NK-92 treated with Interleukin-12 subunit alpha and Interleukin-12 subunit beta, amount 100 ng/mL, for 24 hours (cell line): ENCODE measurements around the gene ENOSF1.
A peak's percentile ranks its signal among the peaks of the same experiment; 100 is the strongest.
"Not testable (repeated sequence)": the region's sequence is repeated elsewhere in the genome, so short reads cannot be mapped to it uniquely, and the experiment has no call there.

Experiments
- DNase-seq: peaks from one replicate; lab custom pipeline; 2025; lab: John Stamatoyannopoulos, UW

ENOSF1 gene, protein sequence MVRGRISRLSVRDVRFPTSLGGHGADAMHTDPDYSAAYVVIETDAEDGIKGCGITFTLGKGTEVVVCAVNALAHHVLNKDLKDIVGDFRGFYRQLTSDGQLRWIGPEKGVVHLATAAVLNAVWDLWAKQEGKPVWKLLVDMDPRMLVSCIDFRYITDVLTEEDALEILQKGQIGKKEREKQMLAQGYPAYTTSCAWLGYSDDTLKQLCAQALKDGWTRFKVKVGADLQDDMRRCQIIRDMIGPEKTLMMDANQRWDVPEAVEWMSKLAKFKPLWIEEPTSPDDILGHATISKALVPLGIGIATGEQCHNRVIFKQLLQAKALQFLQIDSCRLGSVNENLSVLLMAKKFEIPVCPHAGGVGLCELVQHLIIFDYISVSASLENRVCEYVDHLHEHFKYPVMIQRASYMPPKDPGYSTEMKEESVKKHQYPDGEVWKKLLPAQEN

DNA sequence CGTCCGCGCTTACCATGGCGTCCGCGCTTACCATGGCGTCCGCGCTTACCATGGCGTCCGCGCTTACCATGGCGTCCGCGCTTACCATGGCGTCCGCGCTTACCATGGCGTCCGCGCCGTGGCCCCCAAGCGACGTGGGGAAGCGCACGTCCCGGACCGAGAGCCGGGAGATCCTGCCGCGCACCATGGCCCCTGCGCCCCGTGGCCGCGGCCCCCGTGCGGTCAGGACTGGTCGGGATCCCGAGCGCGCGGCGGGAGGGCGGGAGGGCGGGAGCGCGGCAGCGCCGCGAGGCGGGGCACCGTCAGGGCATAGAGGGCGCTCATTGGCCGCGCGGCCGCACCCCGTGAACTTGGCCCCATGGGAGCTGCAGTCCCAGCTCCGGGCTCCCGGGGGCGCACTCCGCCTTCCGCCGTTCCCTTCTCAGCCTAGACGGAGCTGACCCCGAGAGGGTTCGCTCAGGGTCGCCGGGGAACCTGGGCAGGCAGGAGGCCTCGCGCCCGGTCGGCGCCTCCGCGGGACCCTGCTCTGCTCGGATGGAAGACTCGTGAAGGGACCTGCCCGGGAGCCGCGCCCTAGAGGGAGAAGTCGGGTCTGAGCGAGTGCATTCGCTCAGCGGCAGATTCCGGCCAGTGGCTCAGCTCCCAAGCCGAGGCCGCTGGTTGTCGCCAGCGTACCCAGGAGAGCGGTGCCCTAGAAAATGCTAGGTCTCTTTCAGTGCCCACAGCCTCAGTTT is at the start of gene ENOSF1:
TSS of gene ENOSF1 (minus strand) at position 230 of the 734 bp plus-strand sequence. CDS start at position 187, 43 bp downstream.
- peak; percentile 72 for DNase-seq

DNA sequence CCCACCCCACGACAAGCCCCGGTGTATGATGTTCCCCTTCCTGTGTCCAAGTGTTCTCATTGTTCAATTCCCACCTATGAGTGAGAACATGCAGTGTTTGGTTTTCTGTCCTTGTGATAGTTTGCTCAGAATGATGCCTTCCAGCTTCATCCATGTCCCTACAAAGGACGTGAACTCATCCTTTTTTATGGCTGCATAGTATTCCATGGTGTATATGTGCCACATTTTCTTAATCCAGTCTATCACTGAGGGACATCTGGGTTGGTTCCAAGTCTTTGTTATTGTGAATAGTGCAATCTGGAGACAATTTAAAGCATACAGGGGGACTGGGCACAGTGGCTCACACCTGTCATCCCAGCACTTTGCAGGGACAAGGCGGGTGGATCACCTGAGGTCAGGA is 47.4 kb upstream of the ENOSF1 start:
- not testable (repeated sequence) for DNase-seq

DNA sequence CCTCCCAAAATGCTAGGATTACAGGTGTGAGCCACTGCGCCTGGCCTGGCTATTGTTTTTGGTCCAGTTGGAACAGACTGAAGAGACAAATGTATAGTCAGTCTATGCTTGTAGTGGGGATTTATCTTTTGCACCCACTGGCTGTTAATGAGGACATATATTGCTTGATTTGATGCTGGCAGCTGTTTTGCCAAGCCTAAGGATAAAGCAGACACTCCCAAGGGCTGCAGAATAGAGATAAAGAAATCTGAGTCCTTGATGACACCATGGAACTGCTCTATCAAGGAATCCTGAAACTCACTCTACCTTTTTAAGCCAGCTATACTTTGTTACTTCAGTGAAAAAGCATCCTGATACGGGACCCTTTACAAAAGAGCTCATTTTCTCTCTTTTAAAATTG is 43.1 kb upstream of the ENOSF1 start:
- no peak for DNase-seq

DNA sequence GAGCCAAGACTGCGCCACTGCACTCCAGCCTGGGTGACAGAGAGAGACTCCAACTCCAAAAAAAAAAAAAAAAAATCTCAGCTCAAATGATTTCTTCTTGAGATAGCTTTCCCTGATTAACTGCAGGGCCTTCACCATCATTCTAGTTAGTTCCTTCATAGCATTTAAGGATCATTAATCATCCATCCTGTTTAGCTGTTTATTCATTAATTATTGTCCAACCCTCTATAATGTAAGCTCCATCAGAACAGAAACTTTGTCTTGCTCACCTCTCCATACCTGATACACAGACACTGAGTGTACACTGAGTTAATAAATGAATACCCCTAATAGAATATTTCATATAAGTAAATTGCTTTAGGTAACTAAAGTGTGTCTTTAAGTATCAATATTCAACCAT is 42.2 kb upstream of the ENOSF1 start:
- no peak for DNase-seq

DNA sequence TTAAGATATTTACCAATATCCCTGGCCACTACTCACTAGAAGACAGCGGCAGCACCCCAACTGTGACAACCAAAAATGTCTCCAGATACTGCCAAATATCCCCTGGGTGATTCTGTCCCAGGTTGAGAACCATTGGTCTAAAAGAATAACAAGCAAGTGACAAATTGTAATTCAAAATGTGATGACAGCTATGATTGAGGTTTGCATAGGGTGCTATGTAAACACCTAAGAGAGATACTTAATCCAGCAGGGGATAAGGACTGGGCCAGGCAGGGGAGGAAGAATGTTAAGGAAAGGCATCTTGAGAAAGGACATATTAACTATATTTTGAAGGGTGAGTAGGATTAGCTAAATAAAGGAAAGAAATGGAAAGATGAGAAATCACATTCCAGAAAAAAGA is 38.0 kb upstream of the ENOSF1 start:
- DNase-seq: no peak

DNA sequence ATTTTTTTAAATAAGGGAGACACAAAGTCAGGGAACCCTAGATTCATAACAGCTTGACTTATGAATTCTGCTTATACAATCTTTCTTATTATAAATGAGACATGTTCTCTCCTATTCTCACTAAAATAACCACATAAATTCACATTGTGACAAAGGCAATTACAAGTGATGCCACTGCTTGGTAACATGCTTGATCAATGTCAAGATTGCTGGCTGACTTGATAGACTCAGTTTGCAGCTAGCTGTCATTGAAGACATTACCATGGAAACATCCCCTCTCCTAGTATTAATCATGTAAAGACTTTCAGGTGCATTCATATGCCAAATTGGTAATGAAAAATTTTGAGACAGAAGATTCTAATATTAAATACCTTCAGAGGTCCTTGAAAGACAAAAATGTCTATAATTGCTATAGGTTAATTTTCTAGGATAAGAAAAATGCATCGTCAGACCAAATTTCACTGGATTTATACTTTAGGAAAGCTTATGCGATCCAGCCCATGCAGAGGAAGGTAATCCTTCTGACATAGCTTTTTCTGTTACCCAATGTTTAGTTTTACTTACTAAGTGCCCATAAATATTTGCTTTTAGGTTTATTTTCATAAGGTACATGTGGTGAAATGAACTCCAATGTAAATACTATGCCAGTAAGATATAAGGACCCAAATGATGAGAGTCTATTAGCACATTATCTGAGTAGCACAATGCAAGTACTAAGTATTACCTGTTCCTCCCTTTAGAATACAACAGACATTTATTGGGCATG is 32.6 kb upstream of the ENOSF1 start:
- no peak for DNase-seq

DNA sequence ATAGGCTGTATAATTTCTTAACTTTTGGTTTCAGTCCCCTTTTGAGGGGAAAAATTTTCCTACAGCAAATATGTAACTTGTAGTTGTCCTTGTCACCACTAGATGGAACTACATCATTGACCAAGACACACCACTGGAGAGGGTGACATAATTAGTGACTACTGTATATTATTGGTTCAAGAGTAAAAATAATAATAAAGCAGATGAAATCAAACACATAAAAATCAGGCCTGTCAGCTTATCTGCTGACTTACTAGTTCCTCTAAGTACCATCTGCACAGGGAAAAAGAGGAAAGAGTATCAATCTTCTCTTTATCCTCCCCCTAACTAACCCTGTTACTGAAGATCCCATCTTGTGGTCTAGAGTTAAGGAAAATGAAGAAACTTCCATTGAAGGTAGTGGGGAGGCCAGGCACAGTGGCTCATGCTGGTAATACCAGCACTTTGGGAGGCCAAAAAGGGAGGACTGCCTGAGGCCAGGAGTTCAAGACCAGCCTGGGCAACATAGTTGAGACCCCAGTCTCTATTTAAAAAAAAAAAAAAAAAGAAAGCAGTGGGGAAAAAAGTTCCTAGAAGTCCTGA is 29.6 kb upstream of the ENOSF1 start:
- DNase-seq: no peak

DNA sequence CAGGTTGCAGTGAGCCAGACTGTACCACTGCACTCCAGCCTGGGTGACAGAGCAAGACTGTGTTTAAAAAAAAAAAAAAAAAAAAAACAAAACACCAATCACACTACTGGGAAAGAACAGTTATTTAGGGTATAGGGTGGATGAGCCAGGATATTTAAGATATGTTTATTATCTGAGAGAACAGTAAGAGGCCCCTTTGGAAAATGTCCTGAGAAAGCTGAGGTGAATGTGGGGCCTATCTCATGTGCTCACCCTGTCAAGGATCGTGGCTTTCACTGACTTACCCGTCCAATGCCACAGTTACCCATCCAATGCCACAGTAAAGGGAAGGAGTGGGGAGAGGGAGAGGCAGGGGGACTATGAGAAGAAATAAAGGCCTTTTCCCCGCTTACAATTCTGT is 19.9 kb upstream of the ENOSF1 start:
- DNase-seq: no peak

DNA sequence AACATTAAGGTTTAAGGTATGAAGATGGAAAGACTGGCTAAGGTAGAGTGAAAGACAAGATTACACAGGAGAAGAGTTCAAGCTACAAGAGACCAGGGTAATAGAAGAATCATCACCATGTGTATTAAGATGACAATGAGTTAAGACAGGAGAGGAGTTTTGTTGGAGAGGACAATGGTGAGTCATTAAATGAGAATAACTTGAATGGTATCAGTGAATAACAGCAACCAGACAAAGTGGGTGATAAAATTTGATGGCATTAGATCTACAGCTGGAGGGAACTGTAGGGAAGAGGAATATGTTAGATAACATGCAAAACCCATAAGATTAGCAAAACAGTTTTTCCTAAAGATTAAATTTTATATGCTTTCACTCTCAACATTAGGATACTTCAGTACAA is 18.8 kb upstream of the ENOSF1 start:
- no peak for DNase-seq

DNA sequence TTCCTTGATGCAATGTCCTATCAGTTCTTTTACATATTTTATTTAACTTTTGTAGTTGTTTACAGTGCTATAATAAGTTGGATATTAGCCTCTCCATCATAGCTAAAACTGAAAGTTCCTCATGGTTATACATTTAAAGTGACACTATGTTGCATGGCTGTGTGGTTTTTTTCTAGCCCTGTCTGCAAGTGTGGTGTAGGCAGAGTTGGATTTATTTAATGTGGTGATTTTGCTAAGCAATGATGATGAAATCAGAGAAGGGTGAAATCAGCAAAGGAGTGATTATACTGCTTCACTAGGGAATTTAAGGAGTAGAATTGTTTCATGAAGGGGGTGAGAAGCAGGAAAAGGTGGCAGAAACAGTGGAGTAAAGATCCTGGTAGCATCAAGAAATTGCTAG is 18.3 kb upstream of the ENOSF1 start:
- DNase-seq: no peak

DNA sequence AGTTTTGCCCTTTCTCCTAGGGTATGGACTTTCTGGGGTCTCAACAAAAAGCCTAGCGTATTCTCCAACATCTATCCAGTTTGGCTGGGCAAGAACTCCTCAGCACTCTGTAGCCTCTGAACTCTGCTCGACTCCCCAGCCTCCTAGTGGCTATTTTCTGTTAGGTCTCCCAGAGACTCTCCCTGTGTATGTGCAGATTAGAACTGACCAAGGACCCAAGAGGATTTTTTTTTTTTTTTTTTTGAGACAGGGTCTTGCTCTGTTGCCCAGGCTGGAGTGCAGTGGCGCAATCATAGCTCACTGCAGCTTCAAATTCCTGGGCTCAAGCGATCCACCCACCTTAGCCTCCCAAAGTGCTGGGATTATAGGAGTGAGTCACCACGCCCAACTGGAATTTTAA is 17.7 kb upstream of the ENOSF1 start:
- DNase-seq: not testable (repeated sequence)

DNA sequence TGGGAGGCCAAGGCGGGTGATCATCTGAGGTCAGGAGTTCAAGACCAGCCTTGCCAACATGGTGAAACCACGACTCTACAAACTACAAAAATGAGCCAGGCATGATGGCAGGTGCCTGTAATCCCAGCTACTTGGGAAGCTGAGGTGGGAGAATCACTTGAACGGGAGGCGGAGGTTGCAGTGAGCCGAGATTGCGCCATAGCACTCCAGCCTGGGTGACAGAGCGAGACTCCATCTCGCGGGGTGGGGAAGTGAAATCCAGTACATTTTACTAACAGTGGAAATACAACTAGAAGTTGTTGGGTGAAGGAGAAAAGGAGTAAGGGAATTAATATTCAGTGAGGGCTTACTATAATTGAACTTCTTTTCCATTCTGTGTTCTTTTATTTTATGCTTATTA is 13.2 kb upstream of the ENOSF1 start:
- no peak for DNase-seq

DNA sequence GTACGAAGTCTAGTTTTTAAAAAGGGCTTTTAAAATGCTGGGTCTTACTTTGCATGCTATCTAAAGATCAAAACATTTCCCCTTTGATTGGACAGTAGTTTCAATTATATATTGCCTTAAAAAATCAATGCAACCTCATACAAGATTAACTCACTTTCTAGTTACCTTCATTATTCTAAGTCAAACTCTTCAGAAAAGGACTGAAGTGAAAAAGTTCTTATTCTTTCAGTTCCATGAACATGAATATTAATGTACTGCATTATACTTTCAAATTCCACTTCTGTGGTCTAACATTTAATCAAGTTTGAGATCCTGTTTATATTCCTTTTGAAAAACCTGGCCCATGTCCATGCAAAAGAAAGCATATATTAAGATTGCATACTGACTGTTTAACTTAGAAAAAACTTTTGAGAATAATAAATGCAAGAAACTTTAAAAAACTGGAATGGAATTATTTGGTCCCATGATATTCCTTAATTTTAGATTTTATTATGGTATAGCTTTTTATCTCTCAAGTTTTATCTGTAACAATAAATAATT is 11.2 kb upstream of the ENOSF1 start:
- no peak for DNase-seq

DNA sequence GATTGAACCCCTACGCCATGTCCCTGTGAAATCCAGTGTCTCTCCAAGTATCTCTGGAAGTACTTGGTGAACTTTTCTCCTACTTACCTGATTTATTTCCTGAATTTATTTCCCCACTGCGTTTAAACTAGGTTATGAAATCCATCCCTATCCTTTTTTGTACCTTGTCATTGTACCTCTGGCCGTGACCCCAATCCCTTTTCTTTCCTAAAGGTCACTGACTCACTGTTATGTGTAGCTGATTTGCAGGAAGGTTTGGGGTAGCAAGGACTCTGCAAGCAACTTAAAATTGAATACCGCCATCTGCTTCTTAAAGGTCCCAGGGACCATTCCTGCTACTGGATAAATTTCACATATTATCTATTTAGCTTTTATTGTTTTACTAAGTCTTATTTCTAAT is 4.6 kb upstream of the ENOSF1 start:
- no peak for DNase-seq

DNA sequence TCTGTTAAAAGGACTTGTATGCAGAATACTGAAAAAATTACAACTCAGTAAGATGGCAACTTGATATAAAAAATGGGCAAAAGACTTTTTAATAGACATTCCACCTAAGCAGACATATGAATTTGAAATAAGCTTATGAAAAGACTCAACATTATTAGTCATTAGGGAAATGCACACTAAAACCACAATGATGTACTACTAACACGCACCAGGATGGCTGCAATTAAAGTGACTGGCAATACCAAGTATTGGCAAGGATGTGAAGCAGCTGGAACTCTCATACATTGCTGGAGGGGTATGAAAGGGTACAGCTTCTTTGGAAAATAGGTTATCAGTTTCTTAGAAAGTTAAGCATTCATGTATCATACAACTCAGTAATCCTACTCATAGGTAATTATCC is 3.2 kb upstream of the ENOSF1 start:
- no peak for DNase-seq

DNA sequence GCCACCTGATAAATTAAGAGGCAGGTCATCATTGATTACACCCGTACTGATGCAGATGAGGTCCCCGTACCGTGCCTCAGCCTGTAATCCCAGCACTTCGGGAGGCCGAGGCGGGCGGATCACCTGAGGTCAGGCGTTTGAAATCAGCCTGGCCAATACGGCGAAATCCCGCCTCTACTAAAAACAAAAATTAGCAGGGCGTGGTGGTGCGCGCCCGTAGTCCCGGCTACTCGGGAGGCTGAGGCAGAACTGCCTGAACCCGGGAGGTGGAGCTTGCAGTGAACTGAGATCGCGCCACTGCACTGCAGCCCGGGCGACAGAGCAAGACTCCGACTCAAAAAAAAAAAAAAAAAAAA is 683 bp upstream of the ENOSF1 start:
- DNase-seq: no peak

DNA sequence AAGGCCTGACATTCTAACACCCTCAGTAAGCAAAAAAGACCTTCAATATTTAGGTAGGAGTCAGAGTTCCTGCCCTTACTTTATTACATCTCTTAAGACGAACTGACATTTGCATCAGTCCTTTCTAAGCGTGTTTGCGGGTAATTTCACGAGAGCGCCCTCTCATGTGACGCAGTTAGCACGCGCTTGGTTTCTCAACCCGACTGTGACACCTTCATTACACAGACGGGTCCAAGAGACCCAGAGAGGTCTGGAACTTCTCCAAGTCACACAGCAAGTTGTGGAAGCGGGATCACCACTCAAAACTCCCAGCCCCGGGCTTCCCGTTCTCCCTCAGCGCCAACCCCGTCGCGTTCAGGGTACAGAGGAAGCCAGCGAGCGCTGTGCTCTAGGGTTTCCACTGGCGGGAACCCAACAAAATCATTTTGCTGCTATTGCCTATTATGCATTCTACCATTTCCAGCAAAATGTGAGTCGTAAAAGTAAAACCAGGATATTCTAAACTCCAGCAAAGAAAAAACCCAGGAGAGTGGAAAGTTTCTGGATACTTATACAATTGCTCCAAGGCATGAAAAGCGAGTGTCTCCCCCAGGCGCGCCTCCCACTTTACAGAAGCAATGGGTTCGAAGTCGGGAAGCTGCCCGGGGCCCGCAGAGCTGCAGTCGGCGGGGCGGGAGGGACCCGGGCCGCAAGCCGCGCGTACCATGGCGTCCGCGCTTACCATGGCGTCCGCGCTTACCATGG is 601 bp downstream of the ENOSF1 start:
- DNase-seq: peak; percentile 30

DNA sequence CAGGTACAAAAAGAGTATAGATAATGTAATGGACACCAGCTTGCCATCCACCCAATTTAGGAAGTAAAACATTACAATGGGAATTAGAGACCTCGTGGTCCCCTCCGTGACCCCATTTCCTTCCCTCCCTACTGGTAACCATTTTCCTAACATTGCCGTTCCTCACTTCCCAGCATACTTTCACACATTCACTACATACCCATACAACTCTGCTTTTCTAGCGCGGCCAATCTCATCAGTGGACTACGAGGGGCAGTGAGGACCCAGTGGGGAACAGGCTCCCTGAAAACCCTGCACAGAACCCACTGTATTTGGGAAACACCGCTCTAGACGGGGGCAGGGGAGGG is 1.1 kb downstream of the ENOSF1 start:
- no peak for DNase-seq

DNA sequence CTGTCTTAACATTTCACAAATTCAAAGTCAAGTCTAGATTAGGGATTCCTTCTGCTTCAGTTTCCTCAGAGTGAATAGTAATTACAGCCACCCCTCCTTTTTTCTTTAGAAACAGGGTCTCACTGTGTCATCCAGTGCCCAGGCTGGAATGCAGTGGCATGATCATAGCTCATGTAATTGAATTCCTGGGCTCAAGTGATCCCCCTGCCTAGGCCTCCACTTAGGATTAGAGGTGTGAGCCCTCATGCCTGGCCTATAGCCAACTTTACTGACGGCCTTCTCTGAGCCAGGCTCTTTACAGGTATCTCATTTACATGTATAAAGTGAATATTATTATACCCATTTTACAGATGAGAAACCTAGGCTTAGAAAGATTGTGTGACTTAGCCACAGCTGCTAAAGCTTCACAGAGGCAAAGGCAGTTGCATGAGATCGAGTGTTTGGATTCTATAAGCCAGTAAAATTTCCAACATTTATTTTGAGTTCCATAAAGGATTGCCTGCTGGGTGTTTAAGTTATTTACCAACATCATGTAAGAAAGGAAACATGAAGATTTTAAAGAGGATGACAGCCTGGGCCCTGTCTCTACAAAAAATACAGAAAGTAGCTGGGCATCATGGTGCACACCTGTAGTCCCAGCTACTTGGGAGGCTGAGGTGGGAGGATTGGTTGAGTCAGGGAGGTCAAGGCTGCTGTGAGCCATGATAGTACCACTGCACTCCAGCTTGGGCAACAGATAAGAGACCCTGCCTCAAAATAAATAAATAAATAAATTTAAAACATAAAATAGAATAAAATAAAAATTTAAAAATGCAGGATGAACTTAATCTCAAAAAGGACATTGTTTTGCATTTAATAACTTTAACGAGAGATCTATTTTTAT is 1.8 kb downstream of the ENOSF1 start:
- no peak for DNase-seq

DNA sequence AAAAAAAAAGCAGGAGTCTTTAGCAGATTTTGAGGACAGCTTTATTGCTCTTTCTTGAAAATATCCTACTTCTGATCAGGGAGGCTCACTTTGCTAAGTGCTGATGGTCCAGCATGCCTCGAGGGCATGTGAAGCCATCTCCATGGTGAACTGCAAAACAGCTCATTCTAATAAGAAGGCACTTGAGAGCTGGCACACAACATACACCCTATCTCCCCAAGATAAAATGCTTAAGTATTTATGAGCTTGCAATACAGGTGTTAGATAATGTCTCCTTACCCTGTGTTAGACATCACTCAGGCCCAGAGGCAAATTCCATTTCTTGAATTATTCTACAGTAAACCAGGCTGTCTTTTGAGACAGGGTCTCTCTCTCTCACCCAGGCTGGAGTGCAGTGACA is 2.7 kb downstream of the ENOSF1 start:
- DNase-seq: no peak

DNA sequence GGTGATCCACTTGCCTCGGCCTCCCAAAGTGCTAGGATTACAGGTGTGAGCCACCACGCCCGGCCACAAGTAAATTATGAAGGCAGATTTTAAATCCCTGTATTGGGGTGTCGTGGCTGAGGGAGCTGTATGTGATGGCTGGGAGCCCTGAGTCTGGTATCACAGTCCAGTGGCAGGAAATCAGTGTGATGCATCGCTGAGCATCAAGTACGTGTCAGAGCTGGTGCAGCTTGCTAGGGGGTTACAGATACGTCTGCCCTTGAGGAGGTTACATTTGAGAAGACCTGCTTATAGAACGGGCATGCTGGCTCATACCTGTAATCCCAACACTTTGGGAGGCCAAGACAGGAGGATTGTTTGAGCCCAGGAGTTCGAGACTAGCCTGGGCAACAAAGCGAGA is 4.3 kb downstream of the ENOSF1 start:
- DNase-seq: no peak
